B cell (primary cell): ENCODE results near the gene ROM1.

Experiments used
- EZH2 ChIP-seq: IDR thresholded peaks from 2 replicates; pipeline ENCODE4 v1.6.1; 2012; ENCODE audit warnings: borderline replicate concordance, low read depth, mild to moderate bottlenecking, moderate library complexity, low read length; ENCODE audit not compliant: insufficient read depth, poor library complexity, severe bottlenecking
- TF ChIP-seq, protein P1 (sequence below): fragments of 200-600 bp; IDR thresholded peaks from one replicate; pipeline ENCODE4 v1.8.0; 2022; ENCODE audit warnings: antibody characterized with exemption, mild to moderate bottlenecking

GRCh38 chr11:62621027-62621566 lies 8.0 kb downstream of the ROM1 start:
- TF ChIP-seq, protein P1, sequence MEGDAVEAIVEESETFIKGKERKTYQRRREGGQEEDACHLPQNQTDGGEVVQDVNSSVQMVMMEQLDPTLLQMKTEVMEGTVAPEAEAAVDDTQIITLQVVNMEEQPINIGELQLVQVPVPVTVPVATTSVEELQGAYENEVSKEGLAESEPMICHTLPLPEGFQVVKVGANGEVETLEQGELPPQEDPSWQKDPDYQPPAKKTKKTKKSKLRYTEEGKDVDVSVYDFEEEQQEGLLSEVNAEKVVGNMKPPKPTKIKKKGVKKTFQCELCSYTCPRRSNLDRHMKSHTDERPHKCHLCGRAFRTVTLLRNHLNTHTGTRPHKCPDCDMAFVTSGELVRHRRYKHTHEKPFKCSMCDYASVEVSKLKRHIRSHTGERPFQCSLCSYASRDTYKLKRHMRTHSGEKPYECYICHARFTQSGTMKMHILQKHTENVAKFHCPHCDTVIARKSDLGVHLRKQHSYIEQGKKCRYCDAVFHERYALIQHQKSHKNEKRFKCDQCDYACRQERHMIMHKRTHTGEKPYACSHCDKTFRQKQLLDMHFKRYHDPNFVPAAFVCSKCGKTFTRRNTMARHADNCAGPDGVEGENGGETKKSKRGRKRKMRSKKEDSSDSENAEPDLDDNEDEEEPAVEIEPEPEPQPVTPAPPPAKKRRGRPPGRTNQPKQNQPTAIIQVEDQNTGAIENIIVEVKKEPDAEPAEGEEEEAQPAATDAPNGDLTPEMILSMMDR, result no peak
- no peak for TF ChIP-seq EZH2
